Natural killer cell (primary cell): ENCODE results near the gene KRT16. TPM values are rescaled to one million over a fixed set of nuclear protein-coding genes. Genes with fewer than 3 reads are reported as not detected.

ENCODE experiments used
- ATAC-seq, 3 donors: fragments of 150-1000 bp in 2 of 3; fragments of 200-7000 bp in 1 of 3; cut with Tn5 transposase; 1 replicate in 1 of 3; 2 replicates in 2 of 3; pipeline ENCODE4 v1.10.0; 2021; ENCODE audit warnings: mild to moderate bottlenecking in 2 of 3, moderate library complexity in 2 of 3
- DNase-seq, 2 donors: peaks; one replicate each; pipeline versions ENCODE4 v3.0.0 to v3.0.0-alpha.2; 2013 to 2021; ENCODE audit warnings: mixed read lengths in 1 of 2
- H3K27ac ChIP-seq: one replicate; pipeline ENCODE4 v1.5.1; 2013; ENCODE audit warnings: mild to moderate bottlenecking, low read length
- H3K27me3 ChIP-seq: one replicate; pipeline ENCODE4 v1.6.1; 2013; ENCODE audit warnings: low read length; ENCODE audit not compliant: control insufficient read depth, insufficient read depth
- H3K36me3 ChIP-seq: one replicate; pipeline ENCODE4 v1.6.1; 2013; ENCODE audit warnings: low read length; ENCODE audit not compliant: control insufficient read depth, insufficient read depth
- H3K4me1 ChIP-seq: one replicate; pipeline ENCODE4 v1.6.1; 2013; ENCODE audit warnings: low read length; ENCODE audit not compliant: control insufficient read depth, insufficient read depth
- H3K4me3 ChIP-seq: one replicate; pipeline ENCODE4 v1.5.1; 2013; ENCODE audit warnings: low read length
- H3K9me3 ChIP-seq: one replicate; pipeline ENCODE4 v1.6.1; 2013; ENCODE audit warnings: low read length; ENCODE audit not compliant: control insufficient read depth, insufficient read depth
- H3K27ac Mint-ChIP-seq, 2 donors: one replicate each; pipeline ENCODE4 v1.8.0; 2022; ENCODE audit warnings: mild to moderate bottlenecking in 2 of 2, mixed read lengths in 2 of 2, moderate library complexity in 1 of 2
- H3K27me3 Mint-ChIP-seq, 2 donors: one replicate each; pipeline ENCODE4 v1.8.0; 2022; ENCODE audit warnings: low read depth in 2 of 2, mixed read lengths in 2 of 2
- H3K36me3 Mint-ChIP-seq: one replicate; pipeline ENCODE4 v1.8.0; 2022; ENCODE audit warnings: mixed read lengths
- H3K4me1 Mint-ChIP-seq, 2 donors: one replicate each; pipeline ENCODE4 v1.8.0; 2022; ENCODE audit warnings: mixed read lengths in 2 of 2
- H3K4me3 Mint-ChIP-seq: one replicate; pipeline ENCODE4 v1.8.0; 2022; ENCODE audit warnings: mild to moderate bottlenecking, moderate library complexity, mixed read lengths
- H3K9me3 Mint-ChIP-seq, 2 donors: one replicate each; pipeline ENCODE4 v1.8.0; 2022; ENCODE audit warnings: mixed read lengths in 2 of 2
- CTCF ChIP-seq: fragments of 200-600 bp; IDR thresholded peaks from one replicate; pipeline ENCODE4 v1.8.0; 2022; ENCODE audit warnings: antibody characterized with exemption
- WGBS: methylation state at CpG from one replicate; pipeline ENCODE4 v1.1.7; 2013; ENCODE audit warnings: missing lambda C conversion rate; ENCODE audit not compliant: insufficient coverage; 5-methylcytosine and 5-hydroxymethylcytosine counted together
- intact Hi-C: fragments of 100-400 bp; cut with micrococcal nuclease; formaldehyde crosslinking; loops from one replicate; pipeline ENCODE4 v1.14.2; 2022
- total RNA-seq, 4 donors: library from RNA; stranded (reverse); fragments of 120-200 nt in 1 of 4; gene quantifications; one replicate each; pipeline versions ENCODE4 v1.2.3 to v1.2.4, GENCODE V29; 2013 to 2022

Gene KRT16
- total RNA-seq, 3 donors from 2014 or later (not counting 1 experiment from before 2014, with no cell fraction given) = not detected

GRCh38 chr17:41639492-41640473 lies 27.2 kb upstream of the KRT16 start:
- intact Hi-C loops = no loop called here
- no peak overlapping the region for H3K4me3 Mint-ChIP-seq
- H3K27ac Mint-ChIP-seq = no peak overlapping the region
- ATAC-seq (no peak), DNase-seq (no peak)
- Histone ChIP-seq H3K9me3 (no peaks in the 10 kb centered on the region), H3K4me3 (no peak overlapping the region), H3K27me3 (no peaks in the 10 kb centered on the region), H3K27ac (no peak overlapping the region), H3K4me1 (no peaks in the 10 kb centered on the region), H3K36me3 (no peaks in the 10 kb centered on the region)
- no peaks in the 10 kb centered on the region for H3K27me3 Mint-ChIP-seq
- H3K9me3 Mint-ChIP-seq = no peaks in the 10 kb centered on the region
- no peaks in the 10 kb centered on the region for H3K4me1 Mint-ChIP-seq
- 86% methylated on average over 7 of the region's 7 CpGs for WGBS
- no peak for TF ChIP-seq CTCF
- H3K36me3 Mint-ChIP-seq = no peaks in the 10 kb centered on the region

- Mint-ChIP-seq H3K27me3 (no peaks in the 10 kb centered on the region), H3K36me3 (no peaks in the 10 kb centered on the region), H3K4me3 (no peak overlapping the region), H3K4me1 (no peaks in the 10 kb centered on the region), H3K9me3 (no peaks in the 10 kb centered on the region), H3K27ac (no peak overlapping the region)
- no peaks in the 10 kb centered on the region for H3K27me3 ChIP-seq
- H3K9me3 ChIP-seq = no peaks in the 10 kb centered on the region
- no peak for DNase-seq
- TF ChIP-seq CTCF = no peak
- no peak overlapping the region for H3K27ac ChIP-seq
- ATAC-seq = no peak
- intact Hi-C loops = no loop called here
- H3K4me3 ChIP-seq = no peak overlapping the region
- H3K4me1 ChIP-seq = no peaks in the 10 kb centered on the region
- 76% methylated on average over 5 of the region's 6 CpGs for WGBS
- no peaks in the 10 kb centered on the region for H3K36me3 ChIP-seq
Measured at GRCh38 chr17:41638941-41639340, 26.4 kb upstream of the KRT16 start.

GRCh38 chr17:41638194-41638593 lies 25.6 kb upstream of the KRT16 start:
- Mint-ChIP-seq H3K4me1 (no peaks in the 10 kb centered on the region), H3K9me3 (no peaks in the 10 kb centered on the region), H3K36me3 (no peaks in the 10 kb centered on the region), H3K27me3 (no peaks in the 10 kb centered on the region), H3K27ac (no peak overlapping the region), H3K4me3 (no peak overlapping the region)
- Histone ChIP-seq H3K4me3 (no peak overlapping the region), H3K4me1 (no peaks in the 10 kb centered on the region), H3K27me3 (no peaks in the 10 kb centered on the region), H3K9me3 (no peaks in the 10 kb centered on the region), H3K27ac (no peak overlapping the region), H3K36me3 (no peaks in the 10 kb centered on the region)
- intact Hi-C loops = no loop called here
- no peak for TF ChIP-seq CTCF
- no peak for ATAC-seq
- no peak for DNase-seq
- 71% methylated on average over 5 of the region's 5 CpGs for WGBS
